ENCODE measurements around the gene SLC29A3.

Gene SLC29A3

GRCh38 chr10:71371750-71372166 lies 52.7 kb downstream of the SLC29A3 start:
- no peak for DNase-seq

- DNase-seq: no peak
Measured at GRCh38 chr10:71372882-71373495, 53.9 kb downstream of the SLC29A3 start.

- DNase-seq: no peak
Measured at GRCh38 chr10:71374481-71375233, 55.6 kb downstream of the SLC29A3 start.

GRCh38 chr10:71375952-71376351 lies 56.9 kb downstream of the SLC29A3 start:
- DNase-seq: no peak

GRCh38 chr10:71378336-71379117 lies 59.5 kb downstream of the SLC29A3 start:
- DNase-seq: no peak

GRCh38 chr10:71379118-71379766 lies 60.2 kb downstream of the SLC29A3 start:
- DNase-seq: no peak

- DNase-seq: no peak
Measured at GRCh38 chr10:71380841-71381240, 61.8 kb downstream of the SLC29A3 start.

- DNase-seq: no peak
Measured at GRCh38 chr10:71381611-71382010, 62.6 kb downstream of the SLC29A3 start.

- no peak for DNase-seq
Measured at GRCh38 chr10:71382028-71382427, 63.0 kb downstream of the SLC29A3 start.

GRCh38 chr10:71382757-71383156 lies 63.7 kb downstream of the SLC29A3 start:
- DNase-seq: no peak

GRCh38 chr10:71383972-71384687 lies 65.1 kb downstream of the SLC29A3 start:
- peak; percentile 25 to 50 (median 30) for DNase-seq

GRCh38 chr10:71388171-71388570 lies 69.1 kb downstream of the SLC29A3 start:
- DNase-seq: no peak

- no peak for DNase-seq
Measured at GRCh38 chr10:71388583-71389310, 69.7 kb downstream of the SLC29A3 start.

GRCh38 chr10:71389768-71390460 lies 70.9 kb downstream of the SLC29A3 start:
- DNase-seq: no peak

- DNase-seq: no peak
Measured at GRCh38 chr10:71390461-71390835, 71.4 kb downstream of the SLC29A3 start.

- no peak for DNase-seq
Measured at GRCh38 chr10:71390921-71391690, 72.0 kb downstream of the SLC29A3 start.

- no peak for DNase-seq
Measured at GRCh38 chr10:71391701-71392100, 72.6 kb downstream of the SLC29A3 start.

GRCh38 chr10:71392292-71392691 lies 73.2 kb downstream of the SLC29A3 start:
- DNase-seq: no peak

GRCh38 chr10:71392791-71393781 lies 74.0 kb downstream of the SLC29A3 start:
- no peak for DNase-seq
